HT-29 (cell line): ENCODE results near the gene CDR2. TPM values are rescaled to one million over a fixed set of nuclear protein-coding genes. Genes with fewer than 3 reads are reported as not detected.
"Not testable (repeated sequence)": the region's sequence is repeated elsewhere in the genome, so short reads cannot be mapped to it uniquely, and the experiment has no call there.

ENCODE experiments used
- DNase-seq: peaks from one replicate; pipeline ENCODE4 v3.0.0-alpha.2; 2015; ENCODE audit warnings: low spot score
- total RNA-seq: library from RNA; depleted of rRNA; stranded (reverse); fragments of >200 nt; shearing (Covaris generic); gene quantifications from 2 replicates; pipeline ENCODE4 v1.2.3, GENCODE V29; 2014; rRNA removed

CDR2 gene
- total RNA-seq, 1 experiment from 2014 or later = 31.7 TPM

GRCh38 chr16:22307838-22308237 is 66.6 kb downstream of the CDR2 start:
- no peak for DNase-seq

- no peak for DNase-seq
Measured at GRCh38 chr16:22306788-22307187, 67.6 kb downstream of the CDR2 start.

- DNase-seq = no peak
Measured at GRCh38 chr16:22304411-22304810, 70.0 kb downstream of the CDR2 start.

GRCh38 chr16:22302776-22303363 is 71.5 kb downstream of the CDR2 start:
- no peak for DNase-seq

- DNase-seq = not testable (repeated sequence)
Measured at GRCh38 chr16:22301423-22301822, 73.0 kb downstream of the CDR2 start.

GRCh38 chr16:22300427-22301071 is 73.9 kb downstream of the CDR2 start:
- peak; percentile 65 for DNase-seq

- no peak for DNase-seq
Measured at GRCh38 chr16:22299036-22299435, 75.4 kb downstream of the CDR2 start.

GRCh38 chr16:22297871-22298733 is 76.3 kb downstream of the CDR2 start:
- peak; percentile 89 for DNase-seq

GRCh38 chr16:22297114-22297870 is 77.1 kb downstream of the CDR2 start, which contains the start of gene POLR3E:
POLR3E (plus strand) TSS chr16:22297409; CDS start chr16:22302969, 5,560 bp downstream.
- DNase-seq = peak; percentile 99

GRCh38 chr16:22296225-22297113 is 78.0 kb downstream of the CDR2 start:
- DNase-seq = peak; percentile 39

Other genes starting within 250 kb of the CDR2 start
- 0.05 TPM in 1 of 2 replicates, not detected in the other for gene SDR42E2, start 212.1 kb downstream of the CDR2 start, total RNA-seq
- 11.1 and 16.5 TPM in 2 replicates for gene EEF2K, start 168.3 kb downstream of the CDR2 start, total RNA-seq
- gene POLR3E, start 77.2 kb downstream of the CDR2 start, total RNA-seq = 95.4 and 104 TPM in 2 replicates
- gene NPIPB5, start 136.3 kb upstream of the CDR2 start, total RNA-seq = 56.0 and 74.1 TPM in 2 replicates